Activated CD8-positive, alpha-beta memory T cell treated with anti-CD3 and anti-CD28 coated beads, Interleukin-2, amount 10 ng/mL, durations not matched to agents 7 days and 5 days (primary cell): Measurements from ENCODE around the gene ALDH16A1. TPM values are rescaled to one million over a fixed set of nuclear protein-coding genes. Genes with fewer than 3 reads are reported as not detected.
A peak's percentile ranks its signal among the peaks of the same experiment; 100 is the strongest.

Experiments used
- ATAC-seq: fragments of 150-1000 bp; cut with Tn5 transposase; one replicate; pipeline ENCODE4 v1.10.0; 2021; ENCODE audit warnings: moderate library complexity
- CTCF ChIA-PET: fragments of 350-600 bp; sonication (Branson Sonifier 250); formaldehyde crosslinking; loops from one replicate; lab custom pipeline; 2021; ENCODE audit warnings: antibody characterized with exemption; lab: Charles Lee
- DNase-seq: peaks from one replicate; pipeline ENCODE4 v3.0.0-alpha.2; 2020
- H3K27ac Mint-ChIP-seq: one replicate; pipeline ENCODE4 v1.8.0; 2021; ENCODE audit warnings: mild to moderate bottlenecking, mixed read lengths
- H3K27me3 Mint-ChIP-seq: one replicate; pipeline ENCODE4 v1.8.0; 2021; ENCODE audit warnings: mixed read lengths
- H3K36me3 Mint-ChIP-seq: one replicate; pipeline ENCODE4 v1.8.0; 2021; ENCODE audit warnings: mild to moderate bottlenecking, mixed read lengths
- H3K4me1 Mint-ChIP-seq: one replicate; pipeline ENCODE4 v1.8.0; 2021; ENCODE audit warnings: mixed read lengths
- H3K4me3 Mint-ChIP-seq: one replicate; pipeline ENCODE4 v1.8.0; 2021; ENCODE audit warnings: mild to moderate bottlenecking, moderate library complexity, mixed read lengths
- H3K9me3 Mint-ChIP-seq: one replicate; pipeline ENCODE4 v1.8.0; 2022; ENCODE audit warnings: low read depth, mixed read lengths
- microRNA-seq: library from miRNA; unstranded; fragments of <30 nt; microRNA quantifications from one replicate; pipeline ENCODE4 v1.2.0, GENCODE V29; 2022
- total RNA-seq, 2 experiments: library from RNA; stranded (reverse); gene quantifications; one replicate each; pipeline ENCODE4 v1.2.3, GENCODE V29; 2021

ALDH16A1 gene
- total RNA-seq, 2 experiments from 2014 or later = 37.2 to 45.2 TPM

- ATAC-seq = no peak
- Mint-ChIP-seq H3K27me3 (no peaks in the 10 kb centered on the region), H3K4me1 (peaks cover 42% of the 10 kb centered on the region), H3K27ac (no peak overlapping the region), H3K4me3 (no peak overlapping the region), H3K9me3 (no peaks in the 10 kb centered on the region), H3K36me3 (peaks cover 20% of the 10 kb centered on the region)
- CTCF ChIA-PET = interaction anchor here (0.9 to 4.0 kb wide), 16 partner anchors 10 to 177 kb away, joined by 3 to 24 read pairs (median 4); partner anchors contain the start of genes FCGRT, FLT3LG, PRMT1 and RRAS
- no peak for DNase-seq
These were observed 50.5 kb downstream of the ALDH16A1 start for GRCh38 chr19:49503582-49503962.

DNA sequence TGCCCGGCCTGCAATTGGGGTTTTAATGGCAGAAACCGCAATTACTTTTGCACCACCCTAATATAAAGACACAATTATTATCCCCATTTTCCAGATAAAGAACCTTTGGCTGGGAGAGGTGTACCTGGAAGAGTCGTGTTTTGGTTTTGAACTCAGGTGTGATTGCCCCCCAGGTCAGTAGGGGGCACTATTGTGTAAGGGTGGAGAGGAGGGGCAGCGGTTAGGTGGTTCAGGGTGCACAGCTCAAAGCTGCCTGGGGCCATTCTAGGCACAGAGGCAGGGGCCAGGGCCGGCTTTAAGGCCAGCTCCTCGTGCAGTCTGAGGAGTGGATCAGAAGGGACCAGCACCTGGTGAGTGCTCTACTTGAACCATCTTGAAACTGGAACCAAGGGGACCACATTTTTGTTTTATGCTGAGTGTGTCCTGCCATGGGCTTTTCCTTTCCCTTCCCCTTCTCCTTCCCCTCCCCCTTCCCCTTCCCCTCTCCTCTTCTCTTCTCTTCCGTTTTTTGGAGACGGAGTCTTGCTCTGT lies 53.6 kb downstream of the ALDH16A1 start:
- Mint-ChIP-seq H3K4me3 (no peak overlapping the region), H3K36me3 (no peaks in the 10 kb centered on the region)

DNA sequence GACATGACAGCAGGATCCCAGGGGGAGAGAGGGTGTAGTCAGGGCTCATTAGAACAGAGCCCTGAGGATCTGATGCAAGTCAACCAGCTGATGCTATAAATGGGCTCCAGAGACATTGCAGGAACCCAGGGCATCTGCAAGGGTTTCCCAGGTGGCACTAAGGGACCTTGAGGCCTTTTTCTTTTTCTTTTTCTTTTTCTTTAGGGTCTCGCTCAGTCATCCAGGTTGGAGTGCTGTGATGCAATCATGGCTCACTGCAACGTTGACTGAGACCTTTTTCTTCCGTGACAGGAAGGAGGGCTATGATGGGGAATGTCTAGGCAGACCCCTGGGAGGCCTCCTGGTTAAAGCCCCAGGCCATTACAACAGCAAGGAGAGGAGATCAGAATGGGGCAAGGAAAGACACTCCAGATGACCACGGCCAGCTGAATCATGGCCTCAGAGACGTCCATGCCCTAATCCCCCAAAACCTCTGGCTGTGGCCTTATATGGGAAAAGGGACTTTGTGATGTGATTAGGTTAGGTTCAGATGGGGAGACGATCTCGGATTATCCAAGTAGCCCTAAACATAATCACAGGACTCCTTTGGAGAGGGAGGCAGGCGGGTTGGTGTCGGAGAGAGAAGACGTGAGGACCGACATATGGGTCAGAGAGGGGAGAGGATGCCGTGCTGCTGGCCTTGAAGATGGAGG lies 54.9 kb downstream of the ALDH16A1 start:
- no peak overlapping the region for H3K4me3 Mint-ChIP-seq
- ATAC-seq = no peak
- no peak overlapping the region for H3K27ac Mint-ChIP-seq
- DNase-seq = no peak
- H3K36me3 Mint-ChIP-seq = no peaks in the 10 kb centered on the region
- no peaks in the 10 kb centered on the region for H3K27me3 Mint-ChIP-seq
- no peaks in the 10 kb centered on the region for H3K9me3 Mint-ChIP-seq
- CTCF ChIA-PET = interaction anchor here (0.6 to 4.0 kb wide), 6 partner anchors 20 to 169 kb away, joined by 3 to 46 read pairs (median 19); partner anchors contain the start of genes NOSIP, PRMT1 and RCN3
- peaks cover 20% of the 10 kb centered on the region for H3K4me1 Mint-ChIP-seq

More for the DNA sequence above, 53.6 kb downstream of the ALDH16A1 start:
- CTCF ChIA-PET = interaction anchor here (0.5 to 4.0 kb wide), 19 partner anchors 10 to 363 kb away, joined by 3 to 46 read pairs (median 6); partner anchors contain the start of genes FLT3LG, NOSIP, PRMT1 and RCN3
- H3K4me1 Mint-ChIP-seq = peaks cover 22% of the 10 kb centered on the region
- H3K9me3 Mint-ChIP-seq = no peaks in the 10 kb centered on the region
- peak; percentile 81 for ATAC-seq
- no peak overlapping the region for H3K27ac Mint-ChIP-seq
- H3K27me3 Mint-ChIP-seq = no peaks in the 10 kb centered on the region
- DNase-seq = peak; percentile 87

DNA sequence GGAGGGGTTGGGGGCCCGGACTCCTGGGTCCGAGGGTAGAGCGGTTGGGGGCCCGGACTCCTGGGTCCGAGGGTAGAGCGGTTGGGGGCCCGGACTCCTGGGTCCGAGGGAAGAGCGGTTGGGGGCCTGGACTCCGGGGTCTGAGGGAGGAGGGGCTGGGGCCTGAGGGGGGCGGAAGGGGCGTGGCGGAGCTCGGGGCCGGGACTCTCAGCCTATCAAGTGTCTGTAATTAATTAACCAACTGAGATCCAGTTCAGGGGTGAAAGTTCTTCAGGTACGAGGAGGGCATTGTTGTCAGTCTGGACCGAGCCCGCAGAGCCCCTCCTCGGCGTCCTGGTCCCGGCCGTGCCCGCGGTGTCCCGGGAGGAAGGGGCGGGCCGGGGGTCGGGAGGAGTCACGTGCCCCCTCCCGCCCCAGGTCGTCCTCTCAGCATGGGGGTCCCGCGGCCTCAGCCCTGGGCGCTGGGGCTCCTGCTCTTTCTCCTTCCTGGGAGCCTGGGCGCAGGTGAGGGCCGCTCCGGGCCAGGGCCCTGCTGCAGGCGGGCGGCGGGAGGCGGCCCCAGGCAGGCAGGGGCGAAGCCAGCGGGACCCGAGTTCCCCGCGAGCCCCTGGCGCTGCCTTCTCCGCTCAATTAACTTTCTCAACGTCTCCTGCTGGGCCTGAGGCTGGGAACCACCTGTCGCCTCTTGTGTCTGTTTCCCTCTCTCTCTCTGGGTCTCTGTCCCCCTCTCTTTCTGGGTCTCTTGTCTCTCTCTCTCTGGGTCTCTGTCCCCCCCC lies 60.1 kb downstream of the ALDH16A1 start:
- Mint-ChIP-seq H3K27me3 (no peaks in the 10 kb centered on the region), H3K4me3 (peak overlapping the region; percentile 72), H3K36me3 (no peaks in the 10 kb centered on the region), H3K27ac (peak overlapping the region; percentile 66), H3K9me3 (no peaks in the 10 kb centered on the region), H3K4me1 (peaks cover 18% of the 10 kb centered on the region)
- DNase-seq (no peak), ATAC-seq (peak; percentile 72)
- CTCF ChIA-PET = interaction anchor here (1.0 to 2.2 kb wide), 6 partner anchors 10 to 66 kb away, joined by 3 to 13 read pairs (median 6); no protein-coding TSS in a partner anchor

DNA sequence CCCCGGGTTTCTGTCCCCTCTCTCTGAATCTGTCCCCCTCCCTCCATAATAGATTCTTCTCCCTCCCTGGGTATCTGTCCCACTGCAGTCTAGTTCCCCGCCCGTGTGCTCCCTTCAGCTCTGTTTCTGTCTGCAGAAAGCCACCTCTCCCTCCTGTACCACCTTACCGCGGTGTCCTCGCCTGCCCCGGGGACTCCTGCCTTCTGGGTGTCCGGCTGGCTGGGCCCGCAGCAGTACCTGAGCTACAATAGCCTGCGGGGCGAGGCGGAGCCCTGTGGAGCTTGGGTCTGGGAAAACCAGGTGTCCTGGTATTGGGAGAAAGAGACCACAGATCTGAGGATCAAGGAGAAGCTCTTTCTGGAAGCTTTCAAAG lies 60.7 kb downstream of the ALDH16A1 start:
- Mint-ChIP-seq H3K9me3 (no peaks in the 10 kb centered on the region), H3K4me1 (peaks cover 18% of the 10 kb centered on the region), H3K4me3 (peak overlapping the region; percentile 72), H3K27ac (no peak overlapping the region), H3K36me3 (no peaks in the 10 kb centered on the region), H3K27me3 (no peaks in the 10 kb centered on the region)
- no peak for DNase-seq
- ATAC-seq = no peak
- CTCF ChIA-PET = interaction anchor here (1.0 to 2.2 kb wide), 6 partner anchors 10 to 65 kb away, joined by 3 to 13 read pairs (median 6); no protein-coding TSS in a partner anchor

GRCh38 chr19:49514151-49514550 lies 61.1 kb downstream of the ALDH16A1 start:
- Mint-ChIP-seq H3K9me3 (no peaks in the 10 kb centered on the region), H3K36me3 (no peaks in the 10 kb centered on the region), H3K4me3 (no peak overlapping the region), H3K4me1 (peaks cover 18% of the 10 kb centered on the region), H3K27ac (no peak overlapping the region), H3K27me3 (no peaks in the 10 kb centered on the region)
- no peak for ATAC-seq
- no peak for DNase-seq
- CTCF ChIA-PET = interaction anchor here (1.0 to 2.2 kb wide), 5 partner anchors 20 to 65 kb away, joined by 3 to 13 read pairs (median 8); no protein-coding TSS in a partner anchor

DNA sequence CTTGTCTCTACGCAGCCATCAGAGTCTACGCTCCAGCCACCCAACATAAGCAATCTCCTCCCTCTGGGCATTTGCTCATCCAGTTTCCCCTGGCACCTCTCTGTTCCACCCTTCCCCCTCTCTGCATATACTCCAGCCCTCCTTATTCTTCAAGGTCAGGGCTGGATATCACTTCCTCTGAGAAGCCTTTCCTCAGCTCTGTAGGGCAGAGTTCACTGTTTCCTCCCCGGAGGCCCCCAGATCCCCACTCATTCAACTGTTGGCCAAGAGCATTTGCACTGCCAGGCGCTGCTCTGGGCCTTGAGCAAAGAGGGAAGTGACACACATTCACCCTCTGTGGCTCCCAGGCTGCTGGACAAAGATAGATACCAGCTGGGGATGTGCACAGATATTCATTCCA lies 62.7 kb downstream of the ALDH16A1 start:
- no peaks in the 10 kb centered on the region for H3K27me3 Mint-ChIP-seq
- no peak for ATAC-seq
- H3K4me1 Mint-ChIP-seq = peaks cover 18% of the 10 kb centered on the region
- H3K27ac Mint-ChIP-seq = no peak overlapping the region
- no peak overlapping the region for H3K4me3 Mint-ChIP-seq
- no peaks in the 10 kb centered on the region for H3K36me3 Mint-ChIP-seq
- DNase-seq = no peak
- H3K9me3 Mint-ChIP-seq = no peaks in the 10 kb centered on the region
- CTCF ChIA-PET = interaction anchor here (0.9 to 3.9 kb wide), 4 partner anchors 10 to 55 kb away, joined by 3 to 18 read pairs (median 4); partner anchors contain the start of gene RCN3

GRCh38 chr19:49518033-49518432 lies 65.0 kb downstream of the ALDH16A1 start:
- Mint-ChIP-seq H3K27ac (no peak overlapping the region), H3K27me3 (no peaks in the 10 kb centered on the region), H3K36me3 (no peaks in the 10 kb centered on the region), H3K9me3 (no peaks in the 10 kb centered on the region), H3K4me3 (no peak overlapping the region), H3K4me1 (peaks cover 4% of the 10 kb centered on the region)
- CTCF ChIA-PET = interaction anchor here (0.7 to 3.9 kb wide), 5 partner anchors 12 to 52 kb away, joined by 3 to 18 read pairs (median 5); no protein-coding TSS in a partner anchor
- no peak for ATAC-seq
- no peak for DNase-seq

Small RNA genes within 50 kb of the gene (microRNA-seq; reads per million reads assigned to microRNA genes)
- gene MIR150 = 2,728 reads per million, percentile 89 among the genes with 10 or more reads in this experiment

Other genes starting within 250 kb of the ALDH16A1 start
- 1 to 10 TPM; 2.5 to 2.7 TPM for gene SLC6A16, start 128.0 kb upstream of the ALDH16A1 start, total RNA-seq
- gene CD37, start 117.8 kb upstream of the ALDH16A1 start, total RNA-seq = 100 to 1,000 TPM; 126 to 177 TPM
- not detected for gene TEAD2, start 90.8 kb upstream of the ALDH16A1 start, total RNA-seq
- gene DKKL1, start 89.3 kb upstream of the ALDH16A1 start, total RNA-seq = not detected
- gene KASH5, start 65.0 kb upstream of the ALDH16A1 start, total RNA-seq = under 1 TPM in 1 of 2 experiments, not detected in 1; 0.64 TPM
- gene PTH2, start 29.8 kb upstream of the ALDH16A1 start, total RNA-seq = not detected
- not detected for gene GFY, start 27.8 kb upstream of the ALDH16A1 start, total RNA-seq
- under 1 TPM; 0.19 to 0.55 TPM for gene SLC17A7, start 11.7 kb upstream of the ALDH16A1 start, total RNA-seq
- 100 to 1,000 TPM; 148 to 158 TPM for gene PIH1D1, start 1.4 kb upstream of the ALDH16A1 start, total RNA-seq
- gene FLT3LG, start 21.0 kb downstream of the ALDH16A1 start, total RNA-seq = 100 to 1,000 TPM; 112 to 151 TPM
- 1,000 to 10,000 TPM; 2,143 to 2,523 TPM for gene RPL13A, start 34.4 kb downstream of the ALDH16A1 start, total RNA-seq
- 1,000 to 10,000 TPM; 1,876 to 2,018 TPM for gene RPS11, start 43.2 kb downstream of the ALDH16A1 start, total RNA-seq
- 1 to 10 TPM; 2.1 to 7.9 TPM for gene FCGRT, start 59.4 kb downstream of the ALDH16A1 start, total RNA-seq
- under 1 TPM; 0.19 to 0.53 TPM for gene RCN3, start 74.8 kb downstream of the ALDH16A1 start, total RNA-seq
- 10 to 100 TPM; 77.3 to 96.1 TPM for gene NOSIP, start 127.3 kb downstream of the ALDH16A1 start, total RNA-seq
- gene PRRG2, start 128.1 kb downstream of the ALDH16A1 start, total RNA-seq = 1 to 10 TPM in 1 of 2 experiments, under 1 TPM in 1; 0.49 to 2.4 TPM
- 10 to 100 TPM; 34.8 to 46.5 TPM for gene PRR12, start 138.0 kb downstream of the ALDH16A1 start, total RNA-seq
- 1 to 10 TPM; 6.6 to 9.6 TPM for gene RRAS, start 186.9 kb downstream of the ALDH16A1 start, total RNA-seq
- 10 to 100 TPM; 78.8 to 79.3 TPM for gene SCAF1, start 189.0 kb downstream of the ALDH16A1 start, total RNA-seq
- gene IRF3, start 212.6 kb downstream of the ALDH16A1 start, total RNA-seq = 100 to 1,000 TPM; 159 to 170 TPM
- gene BCL2L12, start 212.7 kb downstream of the ALDH16A1 start, total RNA-seq = 10 to 100 TPM; 90.6 to 94.5 TPM
- 100 to 1,000 TPM; 145 to 257 TPM for gene PRMT1, start 224.0 kb downstream of the ALDH16A1 start, total RNA-seq
- gene ADM5, start 236.4 kb downstream of the ALDH16A1 start, total RNA-seq = 1 to 10 TPM; 2.7 to 3.5 TPM
- 1 to 10 TPM; 1.6 TPM for gene CPT1C, start 237.9 kb downstream of the ALDH16A1 start, total RNA-seq